Measurements from ENCODE around the gene FGF22. TPM values are rescaled to one million over a fixed set of nuclear protein-coding genes. Genes with fewer than 3 reads are reported as not detected.
"Not testable (repeated sequence)": the region's sequence is repeated elsewhere in the genome, so short reads cannot be mapped to it uniquely, and the experiment has no call there.

The FGF22 gene
- total and polyA plus RNA-seq, 2 of the 4 experiments (the other 2 are of a cell fraction), result 0.14 TPM; not detected in 1

- DNase-seq (no peak), ATAC-seq (ENCODE audit: low read depth) (no peak)
- H4K20me1 ChIP-seq (ENCODE audit: insufficient read depth, low read length), result no peaks in the 10 kb centered on the region; the same call in 1 of the 2 replicates
- H3K9me1 ChIP-seq (ENCODE audit: insufficient read depth, low read length), result no peaks in the 10 kb centered on the region
- CTCF ChIA-PET, result no interaction called here
- H3K79me1 ChIP-seq (ENCODE audit: low read depth in 1 of 2, low read length in 2 of 2), result no peaks in the 10 kb centered on the region
- no peaks in the 10 kb centered on the region for H3K4me1 ChIP-seq (ENCODE audit: control insufficient read depth, insufficient read depth, low read length)
- peaks cover 7% of the 10 kb centered on the region; the same call in 1 of the 2 replicates for H3K9me3 ChIP-seq (ENCODE audit: control insufficient read depth, insufficient read depth, low read length)
- H3K36me3 ChIP-seq (ENCODE audit: control insufficient read depth, insufficient read depth, low read length), result no peaks in the 10 kb centered on the region
- no peak overlapping the region for H4K8ac ChIP-seq (ENCODE audit: low read depth in 2 of 2, low read length in 2 of 2)
- in situ Hi-C loops (cut with MboI; ENCODE audit: low sequenced_read_pairs), result no loop called here
- no peak overlapping the region for H3K18ac ChIP-seq (ENCODE audit: low read depth, low read length)
- 80% methylated on average over 15 of the region's 35 CpGs; no CpG with 5 or more reads in 1 of the 2 experiments for WGBS, 2 experiments (ENCODE audit: extremely low coverage in 2 of 2, insufficient read length in 1 of 2)
- no peak overlapping the region for H3K27ac ChIP-seq (ENCODE audit: insufficient read depth, low read length)
- TF ChIP-seq MAZ (IDR thresholded peaks at IDR 0.05; ENCODE audit: borderline replicate concordance, low read depth, low read length), result no peak
- no peak for TF ChIP-seq POLR2A (IDR thresholded peaks at IDR 0.05; ENCODE audit: low read depth, low read length)
- no peak for TF ChIP-seq RFX5 (IDR thresholded peaks at IDR 0.05; ENCODE audit: low read depth, low read length)
- TF ChIP-seq SMC3 (IDR thresholded peaks at IDR 0.05; ENCODE audit: low read depth, low read length), result no peak
- no peak overlapping the region for H3K4me2 ChIP-seq (ENCODE audit: low read depth, low read length)
- no peak overlapping the region for H3K14ac ChIP-seq (replicated peaks; ENCODE audit: low read depth, low read length)
- no peak overlapping the region for H3K56ac ChIP-seq (ENCODE audit: extremely low read depth, insufficient read depth, low read length)
- no peak overlapping the region for H3K4me3 ChIP-seq (ENCODE audit: insufficient read depth, low read depth, low read length)
- H3K9ac ChIP-seq (ENCODE audit: low read depth, low read length), result no peak overlapping the region
- no peak overlapping the region for H3K23ac ChIP-seq (ENCODE audit: low read depth, low read length)
- no peak overlapping the region for H3K4ac ChIP-seq (ENCODE audit: low read depth, low read length)
- H4K5ac ChIP-seq (ENCODE audit: low read depth, low read length), result no peak overlapping the region
- no peak overlapping the region for H2BK120ac ChIP-seq (ENCODE audit: low read depth, low read length)
- POLR2A ChIA-PET (ENCODE audit: unreplicated experiment), result no interaction called here
- dilution Hi-C loops (cut with HindIII; ENCODE audit: low sequenced_read_pairs, unreplicated experiment), result no loop called here
- H2AK5ac ChIP-seq (ENCODE audit: low read depth, low read length), result no peak overlapping the region
- no peak overlapping the region for H4K91ac ChIP-seq (ENCODE audit: insufficient read depth, low read depth, low read length)
- H3K27me3 ChIP-seq (ENCODE audit: control insufficient read depth, insufficient read depth, low read length), result no peaks in the 10 kb centered on the region
- intact Hi-C loops (cut with micrococcal nuclease), result no loop called here
- no peak overlapping the region for H2BK5ac ChIP-seq (ENCODE audit: low read depth, low read length, poor library complexity, severe bottlenecking)
- H2AK9ac ChIP-seq (replicated peaks; ENCODE audit: low read depth, low read length, poor library complexity), result no peak overlapping the region
- no TSS peak for BruUV-seq (replicated peaks)
- H2BK15ac ChIP-seq (ENCODE audit: low read depth, low read length), result no peak overlapping the region
- H2BK20ac ChIP-seq (ENCODE audit: low read depth, low read length), result no peak overlapping the region
- no peak overlapping the region for H2AFZ ChIP-seq (replicated peaks; ENCODE audit: low read length, poor library complexity)
Observed at GRCh38 chr19:602391-603301, 37.0 kb upstream of the FGF22 start.

- H3K18ac ChIP-seq (ENCODE audit: low read depth, low read length); H3K9ac ChIP-seq (ENCODE audit: low read depth, low read length); BruUV-seq (replicated peaks); ATAC-seq (ENCODE audit: low read depth); POLR2A ChIA-PET (ENCODE audit: unreplicated experiment); H3K9me1 ChIP-seq (ENCODE audit: insufficient read depth, low read length); H2AK9ac ChIP-seq (replicated peaks; ENCODE audit: low read depth, low read length, poor library complexity); H2BK15ac ChIP-seq (ENCODE audit: low read depth, low read length); H3K36me3 ChIP-seq (ENCODE audit: control insufficient read depth, insufficient read depth, low read length); H2BK120ac ChIP-seq (ENCODE audit: low read depth, low read length); dilution Hi-C loops (cut with HindIII; ENCODE audit: low sequenced_read_pairs, unreplicated experiment); H2AFZ ChIP-seq (replicated peaks; ENCODE audit: low read length, poor library complexity); intact Hi-C loops (cut with micrococcal nuclease); H3K4me3 ChIP-seq (ENCODE audit: insufficient read depth, low read depth, low read length); H3K4me1 ChIP-seq (ENCODE audit: control insufficient read depth, insufficient read depth, low read length); H3K9me3 ChIP-seq (ENCODE audit: control insufficient read depth, insufficient read depth, low read length); H4K20me1 ChIP-seq (ENCODE audit: insufficient read depth, low read length); H4K5ac ChIP-seq (ENCODE audit: low read depth, low read length); CTCF ChIA-PET; H2AK5ac ChIP-seq (ENCODE audit: low read depth, low read length); H3K4ac ChIP-seq (ENCODE audit: low read depth, low read length); DNase-seq; H3K27ac ChIP-seq (ENCODE audit: insufficient read depth, low read length); H4K91ac ChIP-seq (ENCODE audit: insufficient read depth, low read depth, low read length); H4K8ac ChIP-seq (ENCODE audit: low read depth in 2 of 2, low read length in 2 of 2); H3K4me2 ChIP-seq (ENCODE audit: low read depth, low read length); H2BK20ac ChIP-seq (ENCODE audit: low read depth, low read length); H3K27me3 ChIP-seq (ENCODE audit: control insufficient read depth, insufficient read depth, low read length); H3K23ac ChIP-seq (ENCODE audit: low read depth, low read length); H3K56ac ChIP-seq (ENCODE audit: extremely low read depth, insufficient read depth, low read length); in situ Hi-C loops (cut with MboI; ENCODE audit: low sequenced_read_pairs); H2BK5ac ChIP-seq (ENCODE audit: low read depth, low read length, poor library complexity, severe bottlenecking); H3K79me1 ChIP-seq (ENCODE audit: low read depth in 1 of 2, low read length in 2 of 2); H3K14ac ChIP-seq (replicated peaks; ENCODE audit: low read depth, low read length): not testable (repeated sequence)
- no CpG with 5 or more reads among the region's 13 CpGs for WGBS, 2 experiments (ENCODE audit: extremely low coverage in 2 of 2, insufficient read length in 1 of 2)
Observed at GRCh38 chr19:603302-603639, 36.4 kb upstream of the FGF22 start.

Measured in IMR-90 (cell line).